ENCODE data around the gene CENPQ. TPM values are rescaled to one million over a fixed set of nuclear protein-coding genes. Genes with fewer than 3 reads are reported as not detected.
"Not testable (repeated sequence)": the region's sequence is repeated elsewhere in the genome, so short reads cannot be mapped to it uniquely, and the experiment has no call there.

The CENPQ gene
- total RNA-seq, 1 donor from 2014 or later = 48.8 TPM

DNA sequence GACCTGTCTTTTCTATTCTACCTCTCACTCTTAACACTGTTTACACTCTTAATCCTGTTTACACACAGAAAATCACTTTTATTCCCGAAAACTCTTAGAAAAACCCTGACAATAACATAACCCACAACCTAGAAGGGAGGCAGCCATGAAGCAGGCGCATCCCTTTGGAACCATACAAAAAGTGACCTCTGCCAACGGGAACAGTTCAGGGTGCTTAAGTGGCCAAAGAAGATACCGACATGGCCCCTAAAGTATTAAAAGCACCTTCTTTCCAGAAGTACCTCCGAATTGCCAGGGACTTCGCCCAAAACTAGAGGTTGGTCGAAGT is 607 bp upstream of the CENPQ start:
- Mint-ChIP-seq H3K9me3 (no peaks in the 10 kb centered on the region), H3K36me3 (no peaks in the 10 kb centered on the region), H3K27ac (peak overlapping the region; percentile 57), H3K27me3 (ENCODE audit: insufficient read depth, low read depth) (no peaks in the 10 kb centered on the region), H3K4me1 (peaks cover 23% of the 10 kb centered on the region), H3K4me3 (peak overlapping the region; percentile 96)
- Histone ChIP-seq H3K79me2 (ENCODE audit: low read depth) (peaks cover 74% of the 10 kb centered on the region), H3F3A (ENCODE audit: low read depth) (no peaks in the 10 kb centered on the region), H3K4me1 (peaks cover 19% of the 10 kb centered on the region), H3K36me3 (no peaks in the 10 kb centered on the region), H3K9ac (peak overlapping the region; percentile 89), H3K4me3 (peak overlapping the region; percentile 95), H3K9me3 (ENCODE audit: low read depth) (no peaks in the 10 kb centered on the region), H3K27me3 (no peaks in the 10 kb centered on the region), H3K27ac (no peak overlapping the region), H2AFZ (replicated peaks) (peak overlapping the region; percentile 91), H4K20me1 (ENCODE audit: low read depth) (no peaks in the 10 kb centered on the region), H3K4me2 (peak overlapping the region; percentile 97)
- TF ChIP-seq, protein P1, sequence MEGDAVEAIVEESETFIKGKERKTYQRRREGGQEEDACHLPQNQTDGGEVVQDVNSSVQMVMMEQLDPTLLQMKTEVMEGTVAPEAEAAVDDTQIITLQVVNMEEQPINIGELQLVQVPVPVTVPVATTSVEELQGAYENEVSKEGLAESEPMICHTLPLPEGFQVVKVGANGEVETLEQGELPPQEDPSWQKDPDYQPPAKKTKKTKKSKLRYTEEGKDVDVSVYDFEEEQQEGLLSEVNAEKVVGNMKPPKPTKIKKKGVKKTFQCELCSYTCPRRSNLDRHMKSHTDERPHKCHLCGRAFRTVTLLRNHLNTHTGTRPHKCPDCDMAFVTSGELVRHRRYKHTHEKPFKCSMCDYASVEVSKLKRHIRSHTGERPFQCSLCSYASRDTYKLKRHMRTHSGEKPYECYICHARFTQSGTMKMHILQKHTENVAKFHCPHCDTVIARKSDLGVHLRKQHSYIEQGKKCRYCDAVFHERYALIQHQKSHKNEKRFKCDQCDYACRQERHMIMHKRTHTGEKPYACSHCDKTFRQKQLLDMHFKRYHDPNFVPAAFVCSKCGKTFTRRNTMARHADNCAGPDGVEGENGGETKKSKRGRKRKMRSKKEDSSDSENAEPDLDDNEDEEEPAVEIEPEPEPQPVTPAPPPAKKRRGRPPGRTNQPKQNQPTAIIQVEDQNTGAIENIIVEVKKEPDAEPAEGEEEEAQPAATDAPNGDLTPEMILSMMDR (IDR thresholded peaks at IDR 0.05) = no peak
- no peak for TF ChIP-seq EZH2 (IDR thresholded peaks at IDR 0.05)
- TF ChIP-seq EZH2phosphoT487 (IDR thresholded peaks at IDR 0.05) = no peak
- peak; percentile 17 for DNase-seq (ENCODE audit: low spot score)

DNA sequence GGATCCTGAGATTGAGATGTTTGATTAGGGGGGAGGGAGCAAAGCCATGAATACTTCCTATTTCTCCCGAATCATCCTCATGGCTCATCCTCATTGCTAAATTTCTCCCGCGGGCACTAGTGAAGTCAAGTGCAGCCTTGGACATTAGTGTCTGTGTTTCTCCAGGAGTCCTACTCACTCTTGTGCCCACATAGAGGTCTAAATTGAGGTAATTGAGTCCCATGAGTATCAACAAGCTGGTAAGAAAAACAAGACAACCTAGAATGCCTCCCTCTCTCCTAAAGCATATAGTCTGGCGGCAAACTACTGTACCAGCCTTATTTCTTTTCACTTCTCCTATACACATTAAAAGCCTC is 420 bp downstream of the CENPQ start:
- H3K27me3 ChIP-seq = no peaks in the 10 kb centered on the region
- peak overlapping the region; percentile 95 for H3K9ac ChIP-seq
- peak overlapping the region; percentile 42 for H3K27ac ChIP-seq
- no peaks in the 10 kb centered on the region for H3K9me3 ChIP-seq (ENCODE audit: low read depth)
- peaks cover 84% of the 10 kb centered on the region for H3K79me2 ChIP-seq (ENCODE audit: low read depth)
- Mint-ChIP-seq H3K4me1 (peaks cover 23% of the 10 kb centered on the region), H3K27ac (peak overlapping the region; percentile 57), H3K4me3 (peak overlapping the region; percentile 96), H3K9me3 (no peaks in the 10 kb centered on the region), H3K27me3 (ENCODE audit: insufficient read depth, low read depth) (no peaks in the 10 kb centered on the region), H3K36me3 (no peaks in the 10 kb centered on the region)
- H3K4me2 ChIP-seq = peak overlapping the region; percentile 97
- H3F3A ChIP-seq (ENCODE audit: low read depth) = no peaks in the 10 kb centered on the region
- H3K4me3 ChIP-seq = peak overlapping the region; percentile 95
- DNase-seq (ENCODE audit: low spot score) = no peak
- H4K20me1 ChIP-seq (ENCODE audit: low read depth) = no peaks in the 10 kb centered on the region
- H3K36me3 ChIP-seq = no peaks in the 10 kb centered on the region
- TF ChIP-seq EZH2phosphoT487 (IDR thresholded peaks at IDR 0.05) (no peak), EZH2 (IDR thresholded peaks at IDR 0.05) (no peak)
- H2AFZ ChIP-seq (replicated peaks) = peak overlapping the region; percentile 93
- peaks cover 19% of the 10 kb centered on the region for H3K4me1 ChIP-seq

GRCh38 chr6:49464691-49465090 is 1.5 kb downstream of the CENPQ start:
- Mint-ChIP-seq H3K27me3 (ENCODE audit: insufficient read depth, low read depth) (no peaks in the 10 kb centered on the region), H3K27ac (no peak overlapping the region), H3K9me3 (no peaks in the 10 kb centered on the region), H3K36me3 (no peaks in the 10 kb centered on the region), H3K4me3 (peak overlapping the region; percentile 96), H3K4me1 (peaks cover 23% of the 10 kb centered on the region)
- TF ChIP-seq EZH2 (IDR thresholded peaks at IDR 0.05) (no peak), EZH2phosphoT487 (IDR thresholded peaks at IDR 0.05) (no peak)
- TF ChIP-seq, protein P1 (IDR thresholded peaks at IDR 0.05) = no peak
- H3K36me3 ChIP-seq = no peaks in the 10 kb centered on the region
- no peaks in the 10 kb centered on the region for H4K20me1 ChIP-seq (ENCODE audit: low read depth)
- no peaks in the 10 kb centered on the region for H3F3A ChIP-seq (ENCODE audit: low read depth)
- no peaks in the 10 kb centered on the region for H3K9me3 ChIP-seq (ENCODE audit: low read depth)
- DNase-seq (ENCODE audit: low spot score) = no peak
- H3K4me2 ChIP-seq = peak overlapping the region; percentile 97
- H3K4me3 ChIP-seq = peak overlapping the region; percentile 95
- peak overlapping the region; percentile 95 for H3K9ac ChIP-seq
- no peaks in the 10 kb centered on the region for H3K27me3 ChIP-seq
- peaks cover 19% of the 10 kb centered on the region for H3K4me1 ChIP-seq
- H3K27ac ChIP-seq = no peak overlapping the region
- peaks cover 95% of the 10 kb centered on the region for H3K79me2 ChIP-seq (ENCODE audit: low read depth)
- no peak overlapping the region for H2AFZ ChIP-seq (replicated peaks)

DNA sequence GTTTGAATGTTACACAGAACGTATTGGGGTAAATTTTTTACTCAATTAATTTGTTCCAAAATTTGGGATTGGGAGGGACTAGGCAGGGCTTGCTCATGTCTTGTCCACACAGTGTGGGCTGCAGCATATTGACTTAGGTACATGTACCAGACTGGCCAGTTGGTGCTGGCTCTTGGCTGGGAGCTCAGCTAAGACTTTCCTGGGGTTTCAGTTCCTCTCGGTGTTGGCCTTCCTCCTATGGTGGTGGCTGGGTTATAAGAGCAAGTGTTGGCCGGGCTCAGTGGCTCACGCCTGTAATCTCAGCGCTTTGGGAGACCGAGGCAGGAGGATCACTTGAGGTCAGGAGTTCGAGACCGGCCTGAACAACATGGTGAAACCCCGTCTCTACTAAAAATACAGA is 4.9 kb downstream of the CENPQ start:
- Histone ChIP-seq H3K79me2 (ENCODE audit: low read depth) (peaks cover 79% of the 10 kb centered on the region), H3K9me3 (ENCODE audit: low read depth) (no peaks in the 10 kb centered on the region), H3K36me3 (peaks cover 14% of the 10 kb centered on the region), H2AFZ (replicated peaks) (no peak overlapping the region), H3F3A (ENCODE audit: low read depth) (no peaks in the 10 kb centered on the region), H3K9ac (no peak overlapping the region), H3K27ac (no peak overlapping the region), H3K4me1 (peaks cover 12% of the 10 kb centered on the region), H3K4me2 (no peak overlapping the region), H3K4me3 (no peak overlapping the region), H3K27me3 (no peaks in the 10 kb centered on the region), H4K20me1 (ENCODE audit: low read depth) (no peaks in the 10 kb centered on the region)
- no peak overlapping the region for H3K4me3 Mint-ChIP-seq
- no peaks in the 10 kb centered on the region for H3K9me3 Mint-ChIP-seq
- no peak overlapping the region for H3K27ac Mint-ChIP-seq
- no peak for TF ChIP-seq EZH2 (IDR thresholded peaks at IDR 0.05)
- TF ChIP-seq EZH2phosphoT487 (IDR thresholded peaks at IDR 0.05) = no peak
- TF ChIP-seq, protein P1 (IDR thresholded peaks at IDR 0.05) = no peak
- peaks cover 3% of the 10 kb centered on the region for H3K36me3 Mint-ChIP-seq
- H3K27me3 Mint-ChIP-seq (ENCODE audit: insufficient read depth, low read depth) = no peaks in the 10 kb centered on the region
- peaks cover 10% of the 10 kb centered on the region for H3K4me1 Mint-ChIP-seq
- DNase-seq (ENCODE audit: low spot score) = no peak

DNA sequence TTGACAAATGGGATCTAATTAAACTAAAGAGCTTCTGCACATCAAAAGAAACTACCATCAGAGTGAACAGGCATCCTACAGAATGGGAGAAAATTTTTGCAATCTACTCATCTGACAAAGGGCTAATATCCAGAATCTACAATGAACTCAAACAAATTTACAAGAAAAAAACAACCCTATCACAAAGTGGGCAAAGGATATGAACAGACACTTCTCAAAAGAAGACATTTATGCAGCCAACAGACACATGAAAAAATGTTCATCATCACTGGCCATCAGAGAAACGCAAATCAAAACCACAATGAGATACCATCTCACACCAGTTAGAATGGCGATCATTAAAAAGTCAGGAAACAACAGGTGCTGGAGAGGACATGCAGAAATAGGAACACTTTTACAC is 13.4 kb downstream of the CENPQ start:
- peaks cover 29% of the 10 kb centered on the region for H3K36me3 Mint-ChIP-seq
- not testable (repeated sequence) for H3K27me3 Mint-ChIP-seq (ENCODE audit: insufficient read depth, low read depth); DNase-seq (ENCODE audit: low spot score)

More for the DNA sequence above, 13.4 kb downstream of the CENPQ start:
- not testable (repeated sequence) for H3K27ac ChIP-seq; H3K4me1 Mint-ChIP-seq; H3K79me2 ChIP-seq (ENCODE audit: low read depth); H3K9me3 ChIP-seq (ENCODE audit: low read depth); H3K4me3 Mint-ChIP-seq; H3K4me3 ChIP-seq; H3K9me3 Mint-ChIP-seq; H2AFZ ChIP-seq (replicated peaks); H4K20me1 ChIP-seq (ENCODE audit: low read depth); H3F3A ChIP-seq (ENCODE audit: low read depth); H3K4me1 ChIP-seq; H3K27me3 ChIP-seq; H3K27ac Mint-ChIP-seq; H3K9ac ChIP-seq; H3K4me2 ChIP-seq
- H3K36me3 ChIP-seq = peaks cover 30% of the 10 kb centered on the region
